Common myeloid progenitor, CD34-positive (primary cell): ENCODE data around the gene SPINK6.

Experiments
- CTCF ChIA-PET: fragments of 350-600 bp; sonication (Branson Sonifier 250); formaldehyde crosslinking; loops from one replicate; lab custom pipeline; 2021; ENCODE audit warnings: antibody characterized with exemption; lab: Charles Lee
- POLR2A ChIA-PET: fragments of 350-600 bp; sonication (Branson Sonifier 250); formaldehyde crosslinking; loops from one replicate; lab custom pipeline; 2021; ENCODE audit warnings: antibody characterized with exemption; lab: Charles Lee
- DNase-seq, 3 donors: peaks; one replicate each; pipeline versions ENCODE4 v3.0.0 to v3.0.0-alpha.2; 2013
- H3K27ac ChIP-seq, 2 experiments: 1 replicate in 1 of 2; 2 replicates in 1 of 2; pipeline ENCODE4 v1.7.0; 2013; ENCODE audit warnings: inconsistent platforms in 2 of 2, low read length in 2 of 2, mild to moderate bottlenecking in 2 of 2, low read depth in 1 of 2, moderate library complexity in 1 of 2; ENCODE audit not compliant: severe bottlenecking in 2 of 2, insufficient read depth in 1 of 2, poor library complexity in 1 of 2
- H3K27me3 ChIP-seq, 5 experiments: replicated peaks in 2 of 5; 1 replicate in 3 of 5; 2 replicates in 2 of 5; pipeline versions ENCODE4 v1.6.1 to v1.7.0; 2013; ENCODE audit warnings: low read length in 4 of 5, mild to moderate bottlenecking in 2 of 5, moderate library complexity in 2 of 5, inconsistent platforms in 1 of 5; ENCODE audit not compliant: insufficient read depth in 5 of 5, control insufficient read depth in 4 of 5
- H3K36me3 ChIP-seq, 4 experiments: 1 replicate in 2 of 4; 2 replicates in 2 of 4; pipeline versions ENCODE4 v1.6.1 to v1.7.0; 2013; ENCODE audit warnings: low read length in 3 of 4, control low read depth in 1 of 4, mild to moderate bottlenecking in 1 of 4; ENCODE audit not compliant: control insufficient read depth in 4 of 4, insufficient read depth in 4 of 4
- H3K4me1 ChIP-seq, 4 experiments: 1 replicate in 3 of 4; 2 replicates in 1 of 4; pipeline versions ENCODE4 v1.6.1 to v1.7.1; 2013; ENCODE audit warnings: low read length in 3 of 4, mild to moderate bottlenecking in 3 of 4, control low read depth in 1 of 4, inconsistent platforms in 1 of 4, moderate library complexity in 1 of 4; ENCODE audit not compliant: control insufficient read depth in 4 of 4, insufficient read depth in 4 of 4; ENCODE audit errors: control extremely low read depth in 1 of 4
- H3K4me3 ChIP-seq, 7 experiments: 1 replicate in 4 of 7; 2 replicates in 3 of 7; pipeline versions ENCODE4 v1.5.1 to v1.7.0; 2013; ENCODE audit warnings: mild to moderate bottlenecking in 7 of 7, low read length in 6 of 7, moderate library complexity in 6 of 7, inconsistent platforms in 2 of 7, low read depth in 2 of 7, control low read depth in 1 of 7; ENCODE audit not compliant: insufficient read depth in 4 of 7, control insufficient read depth in 1 of 7; ENCODE audit errors: extremely low read depth in 1 of 7
- H3K9me3 ChIP-seq, 5 experiments: 1 replicate in 4 of 5; 2 replicates in 1 of 5; pipeline versions ENCODE4 v1.6.1 to v1.7.1; 2013; ENCODE audit warnings: low read length in 4 of 5, mild to moderate bottlenecking in 2 of 5, inconsistent platforms in 1 of 5, low read depth in 1 of 5, moderate library complexity in 1 of 5; ENCODE audit not compliant: control insufficient read depth in 4 of 5, insufficient read depth in 2 of 5; ENCODE audit errors: control extremely low read depth in 1 of 5
- WGBS: methylation state at CpG from one replicate; pipeline ENCODE4 v1.1.5; 2013; ENCODE audit not compliant: insufficient coverage; 5-methylcytosine and 5-hydroxymethylcytosine counted together

Gene SPINK6

DNA sequence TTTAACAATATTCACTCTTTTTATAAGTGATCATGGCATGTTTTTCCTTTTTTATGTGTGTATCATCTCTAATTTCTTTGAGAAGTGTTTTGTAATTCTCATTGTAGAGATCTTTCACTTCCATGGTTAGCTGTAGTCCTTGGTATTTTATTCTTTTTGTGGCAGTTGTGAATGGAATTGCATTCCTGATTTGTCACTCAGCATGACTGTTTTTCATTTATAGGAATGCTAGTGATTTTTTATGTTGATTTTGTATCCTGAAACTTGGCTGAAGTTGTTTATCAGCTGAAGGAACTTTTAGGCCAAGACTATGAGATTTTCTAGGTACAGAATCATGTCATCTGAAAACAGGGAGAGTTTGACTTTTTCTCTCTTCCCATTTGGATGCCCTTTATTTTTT is 52.6 kb downstream of the SPINK6 start:
- ChIA-PET CTCF (no interaction called here), POLR2A (interaction anchor here (0.7 kb wide), 1 partner anchor 446 kb away, joined by 4 read pairs; no protein-coding TSS in a partner anchor)
- no peak for DNase-seq
- Histone ChIP-seq H3K27me3 (no peaks in the 10 kb centered on the region), H3K4me1 (no peaks in the 10 kb centered on the region), H3K9me3 (peaks cover 0 to 29% (median 0%) of the 10 kb centered on the region in 5 experiments), H3K4me3 (no peak overlapping the region), H3K36me3 (no peaks in the 10 kb centered on the region), H3K27ac (no peak overlapping the region)

DNA sequence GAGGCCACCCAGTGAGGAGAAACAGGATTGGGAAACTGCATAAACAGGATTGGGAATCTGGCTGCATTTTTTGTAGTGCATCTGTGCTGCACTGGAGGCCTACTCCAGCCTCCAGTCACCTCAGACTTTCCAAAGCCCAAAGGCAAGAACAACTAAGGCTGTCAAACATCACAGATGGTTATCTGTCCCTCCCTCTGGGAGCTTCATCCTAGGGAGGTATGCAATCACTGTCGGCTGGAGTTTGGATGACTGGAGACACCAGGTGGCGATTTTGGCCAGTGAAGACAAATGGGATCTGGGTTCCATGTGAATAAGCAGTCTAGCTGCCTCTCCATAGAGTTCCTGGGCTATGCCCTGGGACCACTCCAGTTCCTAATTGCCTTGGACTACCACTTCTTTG is 56.4 kb downstream of the SPINK6 start:
- WGBS = 83% methylated on average over 2 of the region's 2 CpGs

DNA sequence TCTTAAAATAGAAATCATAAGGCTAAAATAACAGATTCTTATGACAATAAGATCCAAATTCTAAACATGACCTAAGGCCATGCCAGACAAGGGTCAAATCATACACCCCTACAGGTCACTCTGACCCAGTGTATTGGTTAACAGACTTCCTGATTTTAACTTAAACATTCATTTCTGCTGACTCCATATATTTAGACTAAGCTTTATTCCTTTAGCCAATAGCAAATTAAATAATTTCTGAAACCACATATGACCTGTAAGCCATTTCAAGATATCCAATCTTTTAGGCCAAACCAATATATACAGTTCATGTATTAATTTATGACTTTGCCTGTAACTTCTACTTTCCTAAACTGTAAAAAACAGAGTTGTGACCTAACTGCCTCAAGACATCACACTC is 58.4 kb downstream of the SPINK6 start:
- Histone ChIP-seq H3K27ac (no peak overlapping the region), H3K36me3 (no peaks in the 10 kb centered on the region), H3K4me1 (no peaks in the 10 kb centered on the region), H3K27me3 (no peaks in the 10 kb centered on the region), H3K9me3 (peaks cover 0 to 23% (median 1%) of the 10 kb centered on the region in 5 experiments), H3K4me3 (no peak overlapping the region)
- ChIA-PET POLR2A (no interaction called here), CTCF (no interaction called here)
- DNase-seq = no peak

More for the DNA sequence above, 56.4 kb downstream of the SPINK6 start:
- Histone ChIP-seq H3K4me1 (no peaks in the 10 kb centered on the region), H3K27ac (no peak overlapping the region), H3K36me3 (no peaks in the 10 kb centered on the region), H3K9me3 (peaks cover 0 to 29% (median 0%) of the 10 kb centered on the region in 5 experiments), H3K4me3 (no peak overlapping the region), H3K27me3 (no peaks in the 10 kb centered on the region)
- CTCF ChIA-PET = no interaction called here
- POLR2A ChIA-PET = no interaction called here
- no peak for DNase-seq
